ENCODE data around the gene KCNE2.

DNA sequence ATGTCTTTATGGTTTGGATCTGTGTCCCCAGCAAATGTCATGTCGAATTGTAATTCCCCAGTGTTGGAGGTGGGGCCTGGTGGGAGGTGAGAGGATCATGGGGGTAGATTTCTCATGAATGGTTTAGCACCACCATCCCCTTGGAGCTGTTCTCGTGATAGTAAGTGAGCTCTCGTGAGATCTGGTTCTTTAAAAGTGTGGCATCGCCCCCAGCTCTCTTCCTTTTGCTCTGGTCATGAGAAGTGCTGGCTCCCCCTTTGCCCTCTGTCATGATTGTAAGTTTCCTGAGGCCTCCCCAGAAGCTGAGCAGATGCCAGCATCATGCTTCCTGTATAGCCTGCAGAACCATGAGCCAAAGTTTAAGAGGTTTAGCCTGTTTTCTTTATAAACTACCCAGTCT lies 11.2 kb upstream of the KCNE2 start:
- TF ChIP-seq, protein P1, sequence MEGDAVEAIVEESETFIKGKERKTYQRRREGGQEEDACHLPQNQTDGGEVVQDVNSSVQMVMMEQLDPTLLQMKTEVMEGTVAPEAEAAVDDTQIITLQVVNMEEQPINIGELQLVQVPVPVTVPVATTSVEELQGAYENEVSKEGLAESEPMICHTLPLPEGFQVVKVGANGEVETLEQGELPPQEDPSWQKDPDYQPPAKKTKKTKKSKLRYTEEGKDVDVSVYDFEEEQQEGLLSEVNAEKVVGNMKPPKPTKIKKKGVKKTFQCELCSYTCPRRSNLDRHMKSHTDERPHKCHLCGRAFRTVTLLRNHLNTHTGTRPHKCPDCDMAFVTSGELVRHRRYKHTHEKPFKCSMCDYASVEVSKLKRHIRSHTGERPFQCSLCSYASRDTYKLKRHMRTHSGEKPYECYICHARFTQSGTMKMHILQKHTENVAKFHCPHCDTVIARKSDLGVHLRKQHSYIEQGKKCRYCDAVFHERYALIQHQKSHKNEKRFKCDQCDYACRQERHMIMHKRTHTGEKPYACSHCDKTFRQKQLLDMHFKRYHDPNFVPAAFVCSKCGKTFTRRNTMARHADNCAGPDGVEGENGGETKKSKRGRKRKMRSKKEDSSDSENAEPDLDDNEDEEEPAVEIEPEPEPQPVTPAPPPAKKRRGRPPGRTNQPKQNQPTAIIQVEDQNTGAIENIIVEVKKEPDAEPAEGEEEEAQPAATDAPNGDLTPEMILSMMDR (conservative IDR thresholded peaks at IDR 0.05; ENCODE audit: low read length), result no peak
- no peak for TF ChIP-seq EZH2phosphoT487 (IDR thresholded peaks at IDR 0.05; ENCODE audit: borderline replicate concordance)

All from Loucy (cell line).